ENCODE measurements around the gene WIPF2.

WIPF2 gene

DNA sequence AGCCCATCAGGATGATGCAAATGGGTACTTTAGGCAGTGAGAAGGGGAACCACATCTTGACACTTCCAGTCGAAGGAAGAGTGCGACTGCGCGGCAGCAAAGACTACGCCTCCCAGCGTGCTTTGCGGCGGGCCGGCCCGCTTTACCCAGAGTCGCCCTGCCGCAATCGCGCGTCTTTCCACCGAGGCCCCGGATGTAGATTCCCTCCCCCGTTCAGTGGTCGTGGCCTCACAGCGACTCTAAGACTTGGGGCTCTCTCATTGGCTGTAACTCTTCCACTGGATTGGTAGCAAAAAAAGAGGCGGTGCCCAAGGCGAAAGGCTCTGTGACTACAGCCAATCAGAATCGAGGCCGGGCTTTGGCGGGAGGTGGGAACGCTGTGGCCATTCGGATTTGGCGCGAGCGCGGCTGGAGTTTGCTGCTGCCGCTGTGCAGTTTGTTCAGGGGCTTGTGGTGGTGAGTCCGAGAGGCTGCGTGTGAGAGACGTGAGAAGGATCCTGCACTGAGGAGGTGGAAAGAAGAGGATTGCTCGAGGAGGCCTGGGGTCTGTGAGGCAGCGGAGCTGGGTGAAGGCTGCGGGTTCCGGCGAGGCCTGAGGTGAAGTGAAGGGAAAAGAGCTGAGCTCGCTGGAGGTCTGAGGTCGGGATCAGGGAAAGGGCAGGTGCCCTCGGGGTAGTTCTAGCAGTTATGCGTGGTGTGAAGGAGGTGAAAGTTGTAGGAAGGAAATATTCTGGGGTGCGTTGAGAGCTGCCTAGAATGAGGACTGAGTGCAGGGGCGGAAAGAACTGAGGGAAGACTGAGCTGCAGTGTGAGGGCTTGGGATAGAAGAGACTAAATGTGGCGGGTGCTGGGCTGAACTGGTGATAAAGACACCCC is 68.6 kb downstream of the WIPF2 start, which contains the start of gene CDC6:
TSS of gene CDC6 (plus strand) at position 386 of the 876 bp plus-strand sequence. CDS start 1,542 bp downstream, outside the sequence.
- Histone ChIP-seq H3K4me1 (ENCODE audit: insufficient read depth, insufficient read length) (peaks cover 4% of the 10 kb centered on the region), H3K9me3 (ENCODE audit: insufficient read depth, low read length) (no peaks in the 10 kb centered on the region), H3K9ac (ENCODE audit: insufficient read length, low read depth) (peak within 1 kb of the TSS; percentile 99), H3K36me3 (ENCODE audit: insufficient read depth, insufficient read length, low read length) (peaks cover 35% of the 10 kb centered on the region), H3K4me3 (ENCODE audit: insufficient read length, low read depth) (peak within 1 kb of the TSS; percentile 100), H3K27me3 (ENCODE audit: insufficient read depth, insufficient read length) (no peaks in the 10 kb centered on the region)
- peak; percentile 97 for DNase-seq (ENCODE audit: low read depth, low spot score)
- no peak for TF ChIP-seq SUZ12 (IDR thresholded peaks at IDR 0.05; ENCODE audit: extremely low read depth, insufficient read depth, insufficient read length)
- no peak for TF ChIP-seq ZNF274 (IDR thresholded peaks at IDR 0.05; ENCODE audit: low read depth, low read length)
- TF ChIP-seq YY1 (IDR thresholded peaks at IDR 0.05; ENCODE audit: insufficient read depth, insufficient read length): no peak

DNA sequence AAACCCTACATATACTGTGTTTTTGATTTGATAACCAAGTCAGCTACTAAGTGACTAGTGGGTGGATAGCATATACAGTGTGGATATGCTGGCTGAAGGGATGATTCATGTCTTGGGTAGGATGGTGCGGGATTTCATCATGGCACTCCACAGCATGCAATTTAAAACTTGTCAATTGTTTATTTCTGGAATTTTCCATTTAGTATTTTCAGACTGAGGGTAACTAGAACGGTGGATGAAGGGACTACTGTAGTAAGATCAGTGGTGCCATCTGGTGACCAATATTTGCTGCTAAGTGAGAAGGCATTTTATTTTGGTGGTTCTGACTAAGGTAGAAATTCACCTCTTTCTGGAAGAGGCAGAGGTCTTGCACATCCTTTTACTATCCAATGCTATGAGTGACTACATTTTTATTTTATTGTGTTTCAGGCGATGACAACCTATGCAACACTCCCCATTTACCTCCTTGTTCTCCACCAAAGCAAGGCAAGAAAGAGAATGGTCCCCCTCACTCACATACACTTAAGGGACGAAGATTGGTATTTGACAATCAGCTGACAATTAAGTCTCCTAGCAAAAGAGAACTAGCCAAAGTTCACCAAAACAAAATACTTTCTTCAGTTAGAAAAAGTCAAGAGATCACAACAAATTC is 71.7 kb downstream of the WIPF2 start:
- DNase-seq (ENCODE audit: low read depth, low spot score): no peak
- no peak overlapping the region for H3K9ac ChIP-seq (ENCODE audit: insufficient read length, low read depth)
- no peaks in the 10 kb centered on the region for H3K27me3 ChIP-seq (ENCODE audit: insufficient read depth, insufficient read length)
- no peak overlapping the region for H3K4me3 ChIP-seq (ENCODE audit: insufficient read length, low read depth)
- peaks cover 6% of the 10 kb centered on the region for H3K4me1 ChIP-seq (ENCODE audit: insufficient read depth, insufficient read length)
- no peaks in the 10 kb centered on the region for H3K9me3 ChIP-seq (ENCODE audit: insufficient read depth, low read length)
- peaks cover 65% of the 10 kb centered on the region for H3K36me3 ChIP-seq (ENCODE audit: insufficient read depth, insufficient read length, low read length)
- TF ChIP-seq ZNF274 (IDR thresholded peaks at IDR 0.05; ENCODE audit: low read depth, low read length) (no peak), SUZ12 (IDR thresholded peaks at IDR 0.05; ENCODE audit: extremely low read depth, insufficient read depth, insufficient read length) (no peak), YY1 (IDR thresholded peaks at IDR 0.05; ENCODE audit: insufficient read depth, insufficient read length) (no peak)

DNA sequence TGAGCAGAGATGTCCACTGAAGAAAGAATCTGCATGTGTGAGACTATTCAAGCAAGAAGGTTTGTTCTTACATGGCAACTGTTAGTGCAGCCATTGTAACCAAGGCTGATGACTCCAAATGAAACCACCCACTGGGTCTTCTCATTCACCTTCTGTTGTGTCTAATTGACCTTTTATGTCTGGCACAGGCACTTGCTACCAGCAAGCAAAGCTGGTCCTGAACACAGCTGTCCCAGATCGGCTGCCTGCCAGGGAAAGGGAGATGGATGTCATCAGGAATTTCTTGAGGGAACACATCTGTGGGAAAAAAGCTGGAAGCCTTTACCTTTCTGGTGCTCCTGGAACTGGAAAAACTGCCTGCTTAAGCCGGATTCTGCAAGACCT is 72.2 kb downstream of the WIPF2 start:
- DNase-seq (ENCODE audit: low read depth, low spot score): no peak
- H3K9me3 ChIP-seq (ENCODE audit: insufficient read depth, low read length): no peaks in the 10 kb centered on the region
- H3K4me1 ChIP-seq (ENCODE audit: insufficient read depth, insufficient read length): peaks cover 6% of the 10 kb centered on the region
- H3K4me3 ChIP-seq (ENCODE audit: insufficient read length, low read depth): no peak overlapping the region
- no peak overlapping the region for H3K9ac ChIP-seq (ENCODE audit: insufficient read length, low read depth)
- H3K36me3 ChIP-seq (ENCODE audit: insufficient read depth, insufficient read length, low read length): peaks cover 70% of the 10 kb centered on the region
- H3K27me3 ChIP-seq (ENCODE audit: insufficient read depth, insufficient read length): no peaks in the 10 kb centered on the region
- no peak for TF ChIP-seq SUZ12 (IDR thresholded peaks at IDR 0.05; ENCODE audit: extremely low read depth, insufficient read depth, insufficient read length)
- no peak for TF ChIP-seq ZNF274 (IDR thresholded peaks at IDR 0.05; ENCODE audit: low read depth, low read length)
- TF ChIP-seq YY1 (IDR thresholded peaks at IDR 0.05; ENCODE audit: insufficient read depth, insufficient read length): no peak

DNA sequence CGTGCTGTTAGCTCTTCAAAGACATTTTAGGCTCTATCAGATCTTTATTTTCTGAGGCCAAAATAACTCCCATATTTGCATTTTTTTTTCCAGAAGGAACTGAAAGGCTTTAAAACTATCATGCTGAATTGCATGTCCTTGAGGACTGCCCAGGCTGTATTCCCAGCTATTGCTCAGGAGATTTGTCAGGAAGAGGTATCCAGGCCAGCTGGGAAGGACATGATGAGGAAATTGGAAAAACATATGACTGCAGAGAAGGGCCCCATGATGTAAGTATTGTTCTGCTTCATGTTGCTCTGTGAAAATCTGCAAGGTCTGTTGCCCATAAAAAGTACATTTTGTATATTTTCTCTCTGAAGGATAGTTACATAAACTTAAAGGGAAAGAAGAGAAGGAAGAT is 74.3 kb downstream of the WIPF2 start:
- DNase-seq (ENCODE audit: low read depth, low spot score): no peak
- Histone ChIP-seq H3K9ac (ENCODE audit: insufficient read length, low read depth) (no peak overlapping the region), H3K4me1 (ENCODE audit: insufficient read depth, insufficient read length) (peaks cover 6% of the 10 kb centered on the region), H3K27me3 (ENCODE audit: insufficient read depth, insufficient read length) (no peaks in the 10 kb centered on the region), H3K9me3 (ENCODE audit: insufficient read depth, low read length) (no peaks in the 10 kb centered on the region), H3K36me3 (ENCODE audit: insufficient read depth, insufficient read length, low read length) (peaks cover 90% of the 10 kb centered on the region), H3K4me3 (ENCODE audit: insufficient read length, low read depth) (no peak overlapping the region)
- no peak for TF ChIP-seq ZNF274 (IDR thresholded peaks at IDR 0.05; ENCODE audit: low read depth, low read length)
- TF ChIP-seq YY1 (IDR thresholded peaks at IDR 0.05; ENCODE audit: insufficient read depth, insufficient read length): no peak
- TF ChIP-seq SUZ12 (IDR thresholded peaks at IDR 0.05; ENCODE audit: extremely low read depth, insufficient read depth, insufficient read length): no peak

DNA sequence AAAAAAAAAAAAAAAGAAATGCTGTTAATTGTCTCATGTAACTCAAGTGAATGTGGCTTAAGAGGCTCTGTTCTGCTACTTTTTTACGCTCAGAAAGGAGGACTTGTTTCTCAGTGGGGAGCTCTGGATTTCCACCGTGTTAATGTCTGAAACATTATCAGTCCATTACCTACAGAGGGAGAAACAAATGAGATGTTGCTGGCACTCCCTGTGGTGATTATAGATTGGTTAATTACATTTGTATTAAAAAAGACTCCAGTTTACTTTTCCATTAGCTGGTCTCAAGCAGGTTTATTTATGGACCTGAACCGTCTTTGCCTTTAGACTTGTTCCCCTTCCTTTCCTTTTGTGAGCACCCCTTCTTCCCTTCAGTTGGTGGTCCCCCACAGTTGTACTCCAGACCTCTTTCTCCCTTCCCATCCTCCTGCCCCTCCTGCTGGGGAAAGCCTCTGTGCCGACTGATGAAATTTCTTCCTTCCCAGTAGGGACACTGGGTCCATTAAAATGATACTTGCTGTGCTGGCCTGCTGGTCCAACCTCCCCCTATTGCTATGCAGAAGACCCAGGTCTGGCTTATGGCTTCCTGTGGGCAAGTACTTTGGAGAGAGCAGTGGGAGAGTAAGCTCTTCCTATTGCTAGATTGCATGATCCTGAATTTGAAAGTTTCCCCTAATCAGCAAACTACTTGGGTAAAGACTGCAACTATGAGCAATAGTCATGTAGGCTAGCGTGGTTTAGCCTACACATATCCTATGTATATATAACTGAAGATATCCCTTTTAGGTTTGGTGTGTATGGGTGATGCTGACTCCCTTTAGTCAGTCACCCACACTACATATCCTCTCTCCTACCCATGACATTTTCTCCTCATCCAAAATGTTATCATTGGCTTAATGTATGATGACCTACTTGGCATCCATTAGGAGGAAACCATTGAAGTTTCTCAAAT is 76.7 kb downstream of the WIPF2 start:
- no peak for TF ChIP-seq YY1 (IDR thresholded peaks at IDR 0.05; ENCODE audit: insufficient read depth, insufficient read length)
- no peak for TF ChIP-seq ZNF274 (IDR thresholded peaks at IDR 0.05; ENCODE audit: low read depth, low read length)
- TF ChIP-seq SUZ12 (IDR thresholded peaks at IDR 0.05; ENCODE audit: extremely low read depth, insufficient read depth, insufficient read length): no peak
- H3K9me3 ChIP-seq (ENCODE audit: insufficient read depth, low read length): no peaks in the 10 kb centered on the region
- peaks cover 2% of the 10 kb centered on the region for H3K4me1 ChIP-seq (ENCODE audit: insufficient read depth, insufficient read length)
- peaks cover 92% of the 10 kb centered on the region for H3K36me3 ChIP-seq (ENCODE audit: insufficient read depth, insufficient read length, low read length)
- no peak overlapping the region for H3K9ac ChIP-seq (ENCODE audit: insufficient read length, low read depth)
- H3K4me3 ChIP-seq (ENCODE audit: insufficient read length, low read depth): no peak overlapping the region
- no peaks in the 10 kb centered on the region for H3K27me3 ChIP-seq (ENCODE audit: insufficient read depth, insufficient read length)
- DNase-seq (ENCODE audit: low read depth, low spot score): no peak

DNA sequence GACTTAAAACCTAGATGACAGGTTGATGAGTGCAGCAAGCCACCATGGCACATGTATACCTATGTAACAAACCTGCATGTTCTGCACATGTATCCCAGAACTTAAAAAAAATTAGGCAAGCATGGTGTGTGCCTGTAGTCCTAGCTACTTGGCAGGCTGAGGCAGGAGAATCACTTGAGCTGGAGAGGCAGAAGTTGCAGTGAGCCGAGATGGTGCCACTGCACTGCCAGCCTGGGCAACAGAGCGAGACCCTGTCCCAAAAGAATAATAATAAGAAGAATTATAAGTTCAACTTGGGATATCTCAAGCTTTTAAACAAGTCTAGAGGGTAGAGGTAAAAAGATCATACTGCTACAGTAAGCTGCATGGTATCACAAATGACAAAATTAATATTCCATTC is 78.4 kb downstream of the WIPF2 start:
- H3K9ac ChIP-seq (ENCODE audit: insufficient read length, low read depth): no peak overlapping the region
- no peak for DNase-seq (ENCODE audit: low read depth, low spot score)
- H3K27me3 ChIP-seq (ENCODE audit: insufficient read depth, insufficient read length): no peaks in the 10 kb centered on the region
- no peak for TF ChIP-seq ZNF274 (IDR thresholded peaks at IDR 0.05; ENCODE audit: low read depth, low read length)
- no peak for TF ChIP-seq YY1 (IDR thresholded peaks at IDR 0.05; ENCODE audit: insufficient read depth, insufficient read length)
- TF ChIP-seq SUZ12 (IDR thresholded peaks at IDR 0.05; ENCODE audit: extremely low read depth, insufficient read depth, insufficient read length): no peak
- peaks cover 94% of the 10 kb centered on the region for H3K36me3 ChIP-seq (ENCODE audit: insufficient read depth, insufficient read length, low read length)
- no peaks in the 10 kb centered on the region for H3K9me3 ChIP-seq (ENCODE audit: insufficient read depth, low read length)
- no peak overlapping the region for H3K4me3 ChIP-seq (ENCODE audit: insufficient read length, low read depth)
- H3K4me1 ChIP-seq (ENCODE audit: insufficient read depth, insufficient read length): peaks cover 2% of the 10 kb centered on the region
